Activated T-helper 17 cell treated with anti-CD3 and anti-CD28 coated beads, Interleukin-2, amount 50 U/mL, for 72 hours (primary cell): ENCODE measurements around the gene SLC46A1. TPM values are rescaled to one million over a fixed set of nuclear protein-coding genes. Genes with fewer than 3 reads are reported as not detected.

ENCODE experiments used
- ATAC-seq: fragments of 150-1000 bp; cut with Tn5 transposase; replicated peaks from 2 replicates; pipeline ENCODE4 v1.10.0; 2021; ENCODE audit warnings: mild to moderate bottlenecking, moderate library complexity
- H3K27ac Mint-ChIP-seq: one replicate; pipeline ENCODE4 v1.8.0; 2022; ENCODE audit warnings: mixed read lengths
- H3K27me3 Mint-ChIP-seq: one replicate; pipeline ENCODE4 v1.8.0; 2022; ENCODE audit warnings: mixed read lengths
- H3K36me3 Mint-ChIP-seq: one replicate; pipeline ENCODE4 v1.8.0; 2022; ENCODE audit warnings: low read depth, mild to moderate bottlenecking, mixed read lengths
- H3K4me1 Mint-ChIP-seq: one replicate; pipeline ENCODE4 v1.8.0; 2022; ENCODE audit warnings: mixed read lengths
- H3K4me3 Mint-ChIP-seq: one replicate; pipeline ENCODE4 v1.8.0; 2022; ENCODE audit warnings: mild to moderate bottlenecking, mixed read lengths
- H3K9me3 Mint-ChIP-seq: one replicate; pipeline ENCODE4 v1.8.0; 2022; ENCODE audit warnings: mixed read lengths
- total RNA-seq, 2 donors: library from RNA; stranded (reverse); gene quantifications; one replicate each; pipeline ENCODE4 v1.2.3, GENCODE V29; 2022

The SLC46A1 gene
- total RNA-seq, 2 donors from 2014 or later, result 2.5 to 4.4 TPM

- Mint-ChIP-seq H3K9me3 (no peaks in the 10 kb centered on the region), H3K36me3 (no peaks in the 10 kb centered on the region), H3K4me3 (no peak overlapping the region), H3K4me1 (no peaks in the 10 kb centered on the region), H3K27ac (no peak overlapping the region), H3K27me3 (peaks cover 3% of the 10 kb centered on the region)
- no peak for ATAC-seq
Measured at GRCh38 chr17:28413804-28414203, 7.8 kb upstream of the SLC46A1 start.

- Mint-ChIP-seq H3K27ac (no peak overlapping the region), H3K4me1 (no peaks in the 10 kb centered on the region), H3K9me3 (no peaks in the 10 kb centered on the region), H3K27me3 (peaks cover 11% of the 10 kb centered on the region), H3K36me3 (no peaks in the 10 kb centered on the region), H3K4me3 (no peak overlapping the region)
- no peak for ATAC-seq
Measured at GRCh38 chr17:28412099-28412498, 6.1 kb upstream of the SLC46A1 start.

GRCh38 chr17:28407974-28408306 lies 1.9 kb upstream of the SLC46A1 start:
- Mint-ChIP-seq H3K27ac (no peak overlapping the region), H3K9me3 (no peaks in the 10 kb centered on the region), H3K4me3 (no peak overlapping the region), H3K27me3 (peaks cover 11% of the 10 kb centered on the region), H3K4me1 (peaks cover 9% of the 10 kb centered on the region), H3K36me3 (no peaks in the 10 kb centered on the region)
- ATAC-seq, result no peak

- no peaks in the 10 kb centered on the region for H3K36me3 Mint-ChIP-seq
- H3K4me3 Mint-ChIP-seq, result peak overlapping the region; percentile 76
- H3K27ac Mint-ChIP-seq, result no peak overlapping the region
- no peak for ATAC-seq
- H3K4me1 Mint-ChIP-seq, result peaks cover 13% of the 10 kb centered on the region
- peaks cover 11% of the 10 kb centered on the region for H3K27me3 Mint-ChIP-seq
- H3K9me3 Mint-ChIP-seq, result no peaks in the 10 kb centered on the region
Measured at GRCh38 chr17:28407130-28407973, 1.3 kb upstream of the SLC46A1 start.

- H3K36me3 Mint-ChIP-seq, result no peaks in the 10 kb centered on the region
- H3K4me1 Mint-ChIP-seq, result peaks cover 13% of the 10 kb centered on the region
- peak; percentile 38 for ATAC-seq
- H3K9me3 Mint-ChIP-seq, result no peaks in the 10 kb centered on the region
- peak overlapping the region; percentile 76 for H3K4me3 Mint-ChIP-seq
- H3K27ac Mint-ChIP-seq, result no peak overlapping the region
- peaks cover 11% of the 10 kb centered on the region for H3K27me3 Mint-ChIP-seq
Measured at GRCh38 chr17:28406473-28406814, 432 bp upstream of the SLC46A1 start.

- no peaks in the 10 kb centered on the region for H3K9me3 Mint-ChIP-seq
- H3K36me3 Mint-ChIP-seq, result no peaks in the 10 kb centered on the region
- H3K27me3 Mint-ChIP-seq, result peaks cover 7% of the 10 kb centered on the region
- H3K4me1 Mint-ChIP-seq, result peaks cover 13% of the 10 kb centered on the region
- peak overlapping the region; percentile 76 for H3K4me3 Mint-ChIP-seq
- no peak for ATAC-seq
- peak overlapping the region; percentile 33 for H3K27ac Mint-ChIP-seq
Measured at GRCh38 chr17:28404812-28405570, 1.0 kb downstream of the SLC46A1 start.

GRCh38 chr17:28404461-28404811 lies 1.6 kb downstream of the SLC46A1 start:
- Mint-ChIP-seq H3K9me3 (no peaks in the 10 kb centered on the region), H3K36me3 (no peaks in the 10 kb centered on the region), H3K27ac (no peak overlapping the region), H3K4me3 (peak overlapping the region; percentile 76), H3K4me1 (peaks cover 13% of the 10 kb centered on the region), H3K27me3 (peaks cover 7% of the 10 kb centered on the region)
- ATAC-seq, result no peak

GRCh38 chr17:28404007-28404406 lies 2.0 kb downstream of the SLC46A1 start:
- peak overlapping the region; percentile 76 for H3K4me3 Mint-ChIP-seq

GRCh38 chr17:28402844-28403243 lies 3.2 kb downstream of the SLC46A1 start:
- Mint-ChIP-seq H3K9me3 (no peaks in the 10 kb centered on the region), H3K36me3 (peaks cover under 1% of the 10 kb centered on the region), H3K4me1 (peaks cover 13% of the 10 kb centered on the region), H3K4me3 (no peak overlapping the region), H3K27ac (peak overlapping the region; percentile 68), H3K27me3 (no peaks in the 10 kb centered on the region)
- no peak for ATAC-seq

More at GRCh38 chr17:28404007-28404406, 2.0 kb downstream of the SLC46A1 start:
- H3K36me3 Mint-ChIP-seq, result no peaks in the 10 kb centered on the region
- H3K9me3 Mint-ChIP-seq, result no peaks in the 10 kb centered on the region
- H3K27ac Mint-ChIP-seq, result peak overlapping the region; percentile 23
- peaks cover 13% of the 10 kb centered on the region for H3K4me1 Mint-ChIP-seq
- peaks cover 7% of the 10 kb centered on the region for H3K27me3 Mint-ChIP-seq
- ATAC-seq, result no peak

- Mint-ChIP-seq H3K27me3 (no peaks in the 10 kb centered on the region), H3K36me3 (peaks cover 7% of the 10 kb centered on the region), H3K9me3 (no peaks in the 10 kb centered on the region), H3K4me1 (peaks cover 13% of the 10 kb centered on the region), H3K27ac (peak overlapping the region; percentile 68), H3K4me3 (no peak overlapping the region)
- ATAC-seq, result no peak
Measured at GRCh38 chr17:28402224-28402630, 3.8 kb downstream of the SLC46A1 start.

GRCh38 chr17:28399808-28400207 lies 6.2 kb downstream of the SLC46A1 start:
- Mint-ChIP-seq H3K27me3 (no peaks in the 10 kb centered on the region), H3K4me1 (peaks cover 8% of the 10 kb centered on the region), H3K27ac (no peak overlapping the region), H3K9me3 (no peaks in the 10 kb centered on the region), H3K36me3 (peaks cover 20% of the 10 kb centered on the region), H3K4me3 (no peak overlapping the region)
- no peak for ATAC-seq

- peaks cover 33% of the 10 kb centered on the region for H3K36me3 Mint-ChIP-seq
- no peak for ATAC-seq
- H3K9me3 Mint-ChIP-seq, result no peaks in the 10 kb centered on the region
- no peak overlapping the region for H3K4me3 Mint-ChIP-seq
- peaks cover 4% of the 10 kb centered on the region for H3K4me1 Mint-ChIP-seq
- H3K27ac Mint-ChIP-seq, result peak overlapping the region; percentile 12
- no peaks in the 10 kb centered on the region for H3K27me3 Mint-ChIP-seq
Measured at GRCh38 chr17:28398280-28398981, 7.6 kb downstream of the SLC46A1 start.

GRCh38 chr17:28397687-28398279 lies 8.2 kb downstream of the SLC46A1 start:
- H3K4me3 Mint-ChIP-seq, result no peak overlapping the region
- ATAC-seq, result no peak
- no peaks in the 10 kb centered on the region for H3K9me3 Mint-ChIP-seq
- peak overlapping the region; percentile 12 for H3K27ac Mint-ChIP-seq
- H3K4me1 Mint-ChIP-seq, result peaks cover 3% of the 10 kb centered on the region
- H3K27me3 Mint-ChIP-seq, result no peaks in the 10 kb centered on the region
- peaks cover 40% of the 10 kb centered on the region for H3K36me3 Mint-ChIP-seq

GRCh38 chr17:28397275-28397674 lies 8.7 kb downstream of the SLC46A1 start:
- H3K4me1 Mint-ChIP-seq, result no peaks in the 10 kb centered on the region
- no peaks in the 10 kb centered on the region for H3K27me3 Mint-ChIP-seq
- H3K9me3 Mint-ChIP-seq, result no peaks in the 10 kb centered on the region
- H3K27ac Mint-ChIP-seq, result peak overlapping the region; percentile 12
- H3K36me3 Mint-ChIP-seq, result peaks cover 45% of the 10 kb centered on the region
- ATAC-seq, result no peak
- H3K4me3 Mint-ChIP-seq, result no peak overlapping the region
